Activated CD8-positive, alpha-beta T cell treated with anti-CD3 and anti-CD28 coated beads for 36 hours (primary cell): Measurements from ENCODE around the gene LRBA. TPM values are rescaled to one million over a fixed set of nuclear protein-coding genes. Genes with fewer than 3 reads are reported as not detected.

Experiments used
- ATAC-seq: fragments of 200-7000 bp; cut with Tn5 transposase; one replicate; pipeline ENCODE4 v1.10.0; 2021; ENCODE audit warnings: mild to moderate bottlenecking, moderate library complexity
- CTCF ChIA-PET: fragments of 350-600 bp; sonication (Branson Sonifier 250); formaldehyde crosslinking; loops from one replicate; lab custom pipeline; 2021; ENCODE audit warnings: antibody characterized with exemption; lab: Charles Lee
- POLR2A ChIA-PET: fragments of 350-600 bp; sonication (Branson Sonifier 250); formaldehyde crosslinking; loops from one replicate; lab custom pipeline; 2021; ENCODE audit warnings: antibody characterized with exemption; lab: Charles Lee
- DNase-seq: peaks from one replicate; pipeline ENCODE4 v3.0.0-alpha.2; 2020
- H3K27ac Mint-ChIP-seq: one replicate; pipeline ENCODE4 v1.8.0; 2021; ENCODE audit warnings: mild to moderate bottlenecking, mixed read lengths
- H3K27me3 Mint-ChIP-seq: one replicate; pipeline ENCODE4 v1.8.0; 2021; ENCODE audit warnings: mixed read lengths
- H3K36me3 Mint-ChIP-seq: one replicate; pipeline ENCODE4 v1.8.0; 2021; ENCODE audit warnings: low read depth, mixed read lengths
- H3K4me1 Mint-ChIP-seq: one replicate; pipeline ENCODE4 v1.8.0; 2021; ENCODE audit warnings: low read depth, mixed read lengths
- H3K4me3 Mint-ChIP-seq: one replicate; pipeline ENCODE4 v1.8.0; 2021; ENCODE audit warnings: mild to moderate bottlenecking, moderate library complexity, mixed read lengths
- H3K9me3 Mint-ChIP-seq: one replicate; pipeline ENCODE4 v1.8.0; 2021; ENCODE audit warnings: mixed read lengths
- intact Hi-C: fragments of 100-400 bp; cut with micrococcal nuclease; formaldehyde crosslinking; loops from one replicate; pipeline ENCODE4 v1.10.0; 2022
- total RNA-seq, 2 experiments: library from RNA; stranded (reverse); gene quantifications; one replicate each; pipeline ENCODE4 v1.2.3, GENCODE V29; 2021
- TF ChIP-seq, protein P1 (sequence below): fragments of 200-600 bp; IDR thresholded peaks from one replicate; pipeline ENCODE4 v1.8.0; 2022; ENCODE audit warnings: antibody characterized with exemption, mild to moderate bottlenecking

LRBA gene
- total RNA-seq, 2 experiments from 2014 or later, result 48.1 to 52.5 TPM

DNA sequence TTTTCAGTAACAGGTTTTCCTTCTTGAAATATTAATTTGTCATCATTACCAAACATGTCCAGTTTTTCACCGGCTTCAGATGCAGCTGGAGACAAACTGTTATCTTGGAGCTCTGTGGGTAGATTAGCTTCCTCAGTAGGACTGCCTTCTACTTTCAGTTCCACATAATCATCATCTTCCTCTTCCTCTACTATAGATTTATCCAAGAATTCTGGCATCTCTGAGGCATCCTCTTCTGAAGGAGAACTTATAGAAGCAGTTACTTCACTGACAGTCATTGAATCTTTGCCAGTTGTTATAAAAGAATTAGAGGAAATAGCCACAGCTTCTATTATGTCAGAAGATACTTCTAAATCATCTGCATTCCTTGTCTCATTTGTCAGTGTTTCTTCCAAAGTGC, 162.9 kb downstream of the LRBA start:
- CTCF ChIA-PET, result interaction anchor here (1.3 kb wide), 1 partner anchor 15 kb away, joined by 5 read pairs; no protein-coding TSS in a partner anchor
- H3K4me1 Mint-ChIP-seq, result no peaks in the 10 kb centered on the region
- intact Hi-C loops, result no loop called here
- ATAC-seq (no peak), DNase-seq (no peak)
- no peaks in the 10 kb centered on the region for H3K27me3 Mint-ChIP-seq
- TF ChIP-seq, protein P1, sequence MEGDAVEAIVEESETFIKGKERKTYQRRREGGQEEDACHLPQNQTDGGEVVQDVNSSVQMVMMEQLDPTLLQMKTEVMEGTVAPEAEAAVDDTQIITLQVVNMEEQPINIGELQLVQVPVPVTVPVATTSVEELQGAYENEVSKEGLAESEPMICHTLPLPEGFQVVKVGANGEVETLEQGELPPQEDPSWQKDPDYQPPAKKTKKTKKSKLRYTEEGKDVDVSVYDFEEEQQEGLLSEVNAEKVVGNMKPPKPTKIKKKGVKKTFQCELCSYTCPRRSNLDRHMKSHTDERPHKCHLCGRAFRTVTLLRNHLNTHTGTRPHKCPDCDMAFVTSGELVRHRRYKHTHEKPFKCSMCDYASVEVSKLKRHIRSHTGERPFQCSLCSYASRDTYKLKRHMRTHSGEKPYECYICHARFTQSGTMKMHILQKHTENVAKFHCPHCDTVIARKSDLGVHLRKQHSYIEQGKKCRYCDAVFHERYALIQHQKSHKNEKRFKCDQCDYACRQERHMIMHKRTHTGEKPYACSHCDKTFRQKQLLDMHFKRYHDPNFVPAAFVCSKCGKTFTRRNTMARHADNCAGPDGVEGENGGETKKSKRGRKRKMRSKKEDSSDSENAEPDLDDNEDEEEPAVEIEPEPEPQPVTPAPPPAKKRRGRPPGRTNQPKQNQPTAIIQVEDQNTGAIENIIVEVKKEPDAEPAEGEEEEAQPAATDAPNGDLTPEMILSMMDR, result no peak
- peaks cover 19% of the 10 kb centered on the region for H3K36me3 Mint-ChIP-seq
- no peak overlapping the region for H3K4me3 Mint-ChIP-seq
- POLR2A ChIA-PET, result interaction anchor here (0.7 kb wide), 1 partner anchor 204 kb away, joined by 3 read pairs; no protein-coding TSS in a partner anchor
- H3K27ac Mint-ChIP-seq, result no peak overlapping the region
- H3K9me3 Mint-ChIP-seq, result no peaks in the 10 kb centered on the region

DNA sequence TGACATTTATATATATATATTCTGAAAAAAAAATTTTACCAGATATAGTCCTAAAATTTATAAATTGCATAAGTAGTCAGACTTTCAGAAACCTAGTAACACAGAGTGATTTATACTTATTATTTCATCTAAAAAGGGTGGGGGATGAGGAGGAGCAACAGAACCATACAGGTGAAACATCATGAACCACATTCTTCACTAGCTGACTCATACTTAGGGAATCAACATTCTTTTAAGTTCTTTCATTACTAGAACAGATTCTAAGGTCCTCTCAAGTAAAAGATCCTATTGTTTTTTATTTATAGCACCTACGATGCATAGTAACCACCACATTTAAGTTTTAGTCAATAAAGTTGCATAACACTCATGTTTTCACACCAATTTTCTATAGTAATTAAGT, 166.1 kb downstream of the LRBA start:
- H3K27me3 Mint-ChIP-seq, result no peaks in the 10 kb centered on the region
- H3K9me3 Mint-ChIP-seq, result no peaks in the 10 kb centered on the region
- ChIA-PET POLR2A (interaction anchor here (0.7 kb wide), 1 partner anchor 142 kb away, joined by 3 read pairs; no protein-coding TSS in a partner anchor), CTCF (interaction anchor here (2.0 kb wide), 1 partner anchor 18 kb away, joined by 9 read pairs; no protein-coding TSS in a partner anchor)
- TF ChIP-seq, protein P1, result no peak
- ATAC-seq (no peak), DNase-seq (no peak)
- no peaks in the 10 kb centered on the region for H3K4me1 Mint-ChIP-seq
- H3K4me3 Mint-ChIP-seq, result no peak overlapping the region
- no peak overlapping the region for H3K27ac Mint-ChIP-seq
- peaks cover 33% of the 10 kb centered on the region for H3K36me3 Mint-ChIP-seq
- intact Hi-C loops, result no loop called here

DNA sequence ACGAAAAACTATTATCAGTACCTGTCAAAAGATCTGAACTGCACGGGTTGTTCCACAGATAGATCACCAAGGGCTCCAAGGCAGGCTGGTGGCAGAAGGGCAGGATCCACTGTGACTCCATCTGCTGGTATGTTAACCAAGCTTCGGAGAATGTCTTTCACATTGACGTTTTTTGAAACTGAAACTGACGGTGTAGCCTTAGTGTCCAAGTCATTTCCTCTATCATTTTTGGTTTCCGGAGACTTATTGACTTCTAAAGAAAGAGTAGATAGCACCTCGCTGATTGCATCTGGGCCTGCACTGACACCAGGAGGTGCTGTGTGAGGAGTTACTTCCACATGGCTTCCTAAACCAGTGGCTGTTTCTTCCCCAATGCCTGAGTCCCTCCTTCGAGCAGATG, 186.9 kb downstream of the LRBA start:
- H3K27me3 Mint-ChIP-seq, result no peaks in the 10 kb centered on the region
- intact Hi-C loops, result no loop called here
- H3K4me3 Mint-ChIP-seq, result no peak overlapping the region
- peaks cover 23% of the 10 kb centered on the region for H3K4me1 Mint-ChIP-seq
- POLR2A ChIA-PET, result no interaction called here
- peak; percentile 61 for DNase-seq
- peaks cover 41% of the 10 kb centered on the region for H3K36me3 Mint-ChIP-seq
- H3K27ac Mint-ChIP-seq, result peak overlapping the region; percentile 78
- peak; percentile 93 for ATAC-seq
- CTCF ChIA-PET, result interaction anchor here (0.9 to 2.2 kb wide), 8 partner anchors 9 to 40 kb away, joined by 3 to 16 read pairs (median 4); no protein-coding TSS in a partner anchor
- TF ChIP-seq, protein P1, result no peak
- no peaks in the 10 kb centered on the region for H3K9me3 Mint-ChIP-seq

DNA sequence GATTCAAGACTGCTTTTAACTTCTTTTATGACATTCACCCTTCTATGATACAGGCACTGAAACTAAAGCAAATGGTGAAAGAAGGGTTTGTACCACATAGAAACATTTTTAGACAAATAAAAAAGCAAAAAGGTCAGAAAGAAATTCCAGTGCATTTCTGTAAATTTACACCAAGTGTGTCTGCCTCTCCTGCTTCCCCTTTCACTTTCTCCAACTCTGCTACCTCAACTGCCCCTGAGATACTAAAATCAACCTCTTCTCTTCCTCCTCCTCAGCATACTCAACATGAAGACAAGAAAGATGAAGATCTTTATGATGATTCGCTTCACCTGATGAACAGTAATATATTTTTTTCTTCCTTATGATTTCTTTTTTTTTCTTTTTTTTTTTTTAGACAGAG, 187.9 kb downstream of the LRBA start:
- Mint-ChIP-seq H3K27me3 (no peaks in the 10 kb centered on the region), H3K4me1 (peaks cover 23% of the 10 kb centered on the region), H3K27ac (peak overlapping the region; percentile 17), H3K9me3 (no peaks in the 10 kb centered on the region), H3K36me3 (peaks cover 41% of the 10 kb centered on the region), H3K4me3 (no peak overlapping the region)
- DNase-seq, result no peak
- ATAC-seq, result no peak
- POLR2A ChIA-PET, result no interaction called here
- CTCF ChIA-PET, result interaction anchor here (1.1 to 2.2 kb wide), 4 partner anchors 8 to 40 kb away, joined by 3 to 16 read pairs (median 6); no protein-coding TSS in a partner anchor
- intact Hi-C loops, result no loop called here
- TF ChIP-seq, protein P1, result no peak

DNA sequence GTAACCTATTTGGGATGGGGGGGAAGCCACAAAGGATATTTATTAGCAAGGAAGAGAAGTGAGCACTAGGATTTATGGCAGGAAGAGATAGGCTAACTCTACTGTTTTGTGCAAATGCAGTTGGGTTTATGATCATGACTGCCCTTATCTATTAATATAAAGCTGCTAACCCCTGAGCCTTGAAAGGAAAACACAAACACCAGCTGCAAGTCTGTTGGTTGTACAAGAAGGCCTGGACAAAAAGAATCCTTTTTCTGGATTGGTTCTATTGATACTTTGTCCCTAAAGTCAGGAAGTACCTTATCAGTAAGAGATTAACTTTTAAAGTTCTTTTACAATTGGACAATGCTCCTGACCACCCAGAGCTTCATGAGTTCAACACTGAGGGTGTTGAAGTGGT, 188.8 kb downstream of the LRBA start:
- H3K4me1 Mint-ChIP-seq, result peaks cover 23% of the 10 kb centered on the region
- POLR2A ChIA-PET, result no interaction called here
- H3K27me3 Mint-ChIP-seq, result no peaks in the 10 kb centered on the region
- intact Hi-C loops, result no loop called here
- H3K4me3 Mint-ChIP-seq, result no peak overlapping the region
- H3K36me3 Mint-ChIP-seq, result peaks cover 41% of the 10 kb centered on the region
- H3K27ac Mint-ChIP-seq, result no peak overlapping the region
- TF ChIP-seq, protein P1, result no peak
- no peak for DNase-seq
- CTCF ChIA-PET, result no interaction called here
- no peaks in the 10 kb centered on the region for H3K9me3 Mint-ChIP-seq
- ATAC-seq, result no peak
